Right lobe of liver (tissue), 4 donors: ENCODE data around the gene STAT1.

Experiments
- POLR2A ChIP-seq: fragments of 450-650 bp; IDR thresholded peaks from one replicate; pipeline ENCODE4 v1.6.1; 2017; ENCODE audit warnings: antibody characterized with exemption, mild to moderate bottlenecking
- TF ChIP-seq, protein P1 (sequence below), 4 donors: fragments of 200-600 bp in 3 of 4; fragments of 450-650 bp in 1 of 4; IDR thresholded peaks; one replicate each; pipeline versions ENCODE4 v1.5.1 to v1.8.0; 2016 to 2022; ENCODE audit warnings: antibody characterized with exemption in 4 of 4, mild to moderate bottlenecking in 2 of 4
- donor health status: DM: no; HTN: no; CAD: no.
- donor health status: DM: no; HTN: no; CAD: no.
- donor health status: DM: no; HTN: yes; CAD: no.

DNA sequence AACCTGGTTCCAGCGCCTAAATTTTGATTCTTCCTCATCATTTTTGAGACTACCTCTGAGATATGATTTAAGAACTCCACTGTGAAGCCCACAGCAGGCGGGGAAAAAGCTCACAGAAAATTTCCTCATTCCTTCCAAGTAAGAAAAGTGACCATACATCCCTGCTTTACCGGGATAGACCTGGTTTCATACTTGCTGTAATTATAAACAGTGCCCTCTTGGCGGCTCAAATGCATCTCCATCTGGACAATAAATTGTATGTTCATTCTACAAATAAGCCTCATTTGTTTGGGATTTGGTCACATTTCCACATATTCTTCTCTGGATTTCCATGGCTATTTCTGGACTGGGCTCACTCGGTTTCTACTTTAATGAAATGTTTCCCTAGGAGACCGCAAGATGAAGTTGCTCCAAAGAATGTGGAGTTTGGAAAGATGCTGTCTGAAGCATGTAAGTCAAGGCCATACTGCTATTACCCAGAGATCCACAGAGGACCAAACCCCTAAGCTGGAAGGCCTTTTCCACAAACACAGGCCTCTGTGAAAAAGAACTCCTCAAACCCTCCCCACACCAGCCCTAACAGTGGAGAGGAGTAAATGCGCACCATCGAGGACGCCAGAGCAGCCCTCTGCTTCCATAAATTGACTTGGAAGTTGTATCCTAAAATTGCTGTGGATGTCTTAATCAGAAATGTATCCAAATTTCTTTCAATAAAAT lies 13.9 kb downstream of the STAT1 start:
- TF ChIP-seq POLR2A = no peak
- TF ChIP-seq, protein P1, sequence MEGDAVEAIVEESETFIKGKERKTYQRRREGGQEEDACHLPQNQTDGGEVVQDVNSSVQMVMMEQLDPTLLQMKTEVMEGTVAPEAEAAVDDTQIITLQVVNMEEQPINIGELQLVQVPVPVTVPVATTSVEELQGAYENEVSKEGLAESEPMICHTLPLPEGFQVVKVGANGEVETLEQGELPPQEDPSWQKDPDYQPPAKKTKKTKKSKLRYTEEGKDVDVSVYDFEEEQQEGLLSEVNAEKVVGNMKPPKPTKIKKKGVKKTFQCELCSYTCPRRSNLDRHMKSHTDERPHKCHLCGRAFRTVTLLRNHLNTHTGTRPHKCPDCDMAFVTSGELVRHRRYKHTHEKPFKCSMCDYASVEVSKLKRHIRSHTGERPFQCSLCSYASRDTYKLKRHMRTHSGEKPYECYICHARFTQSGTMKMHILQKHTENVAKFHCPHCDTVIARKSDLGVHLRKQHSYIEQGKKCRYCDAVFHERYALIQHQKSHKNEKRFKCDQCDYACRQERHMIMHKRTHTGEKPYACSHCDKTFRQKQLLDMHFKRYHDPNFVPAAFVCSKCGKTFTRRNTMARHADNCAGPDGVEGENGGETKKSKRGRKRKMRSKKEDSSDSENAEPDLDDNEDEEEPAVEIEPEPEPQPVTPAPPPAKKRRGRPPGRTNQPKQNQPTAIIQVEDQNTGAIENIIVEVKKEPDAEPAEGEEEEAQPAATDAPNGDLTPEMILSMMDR (IDR thresholded peaks at IDR 0.05) = no peak
